HUDEP-2 (cell line): Measurements from ENCODE around the gene NBEAL1.
"Not testable (repeated sequence)": the region's sequence is repeated elsewhere in the genome, so short reads cannot be mapped to it uniquely, and the experiment has no call there.

Experiments
- DNase-seq, 76 experiments: peaks; one replicate each; lab custom pipeline; 2025; ENCODE audit not compliant: unreplicated experiment in 76 of 76; lab: John Stamatoyannopoulos, UW

Gene NBEAL1

DNA sequence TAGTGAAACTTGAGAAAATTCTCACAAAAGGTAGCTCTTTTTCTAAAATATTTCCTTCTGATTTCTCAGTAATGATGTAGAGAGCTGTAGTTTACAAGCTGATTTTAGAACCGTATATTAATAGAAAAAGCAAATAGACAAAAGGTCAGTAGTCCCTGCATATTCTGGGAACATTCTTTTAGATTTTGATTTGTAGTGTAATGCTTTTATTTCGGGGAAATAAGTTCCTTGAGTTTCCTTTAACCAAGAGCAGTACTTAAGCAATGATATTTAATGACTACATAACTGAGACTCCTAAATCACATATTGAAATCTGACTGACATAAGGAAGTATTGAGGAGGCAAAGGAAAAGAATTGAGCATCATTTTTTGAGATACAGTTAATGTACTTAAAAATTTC, 22.4 kb downstream of the NBEAL1 start:
- no peak for DNase-seq

DNA sequence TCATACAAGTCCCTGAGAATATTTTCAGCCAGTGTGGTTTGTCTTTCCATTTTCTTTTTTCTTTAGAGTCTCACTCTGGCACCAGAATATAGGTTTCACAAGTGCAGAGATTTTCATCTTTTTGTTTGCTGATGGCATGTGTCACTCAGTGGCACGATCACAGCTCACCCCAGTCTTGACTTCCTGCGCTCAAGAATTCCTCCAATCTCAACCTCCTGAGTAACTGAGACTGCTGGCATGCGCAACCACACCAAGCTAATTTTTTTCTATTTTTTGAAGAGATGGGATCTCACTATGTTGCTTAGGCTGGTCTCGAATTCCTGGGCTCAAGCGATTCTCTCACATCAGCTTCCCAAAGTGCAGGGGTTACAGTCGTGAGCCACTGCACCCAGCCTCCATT, 23.9 kb downstream of the NBEAL1 start:
- DNase-seq, result no peak

DNA sequence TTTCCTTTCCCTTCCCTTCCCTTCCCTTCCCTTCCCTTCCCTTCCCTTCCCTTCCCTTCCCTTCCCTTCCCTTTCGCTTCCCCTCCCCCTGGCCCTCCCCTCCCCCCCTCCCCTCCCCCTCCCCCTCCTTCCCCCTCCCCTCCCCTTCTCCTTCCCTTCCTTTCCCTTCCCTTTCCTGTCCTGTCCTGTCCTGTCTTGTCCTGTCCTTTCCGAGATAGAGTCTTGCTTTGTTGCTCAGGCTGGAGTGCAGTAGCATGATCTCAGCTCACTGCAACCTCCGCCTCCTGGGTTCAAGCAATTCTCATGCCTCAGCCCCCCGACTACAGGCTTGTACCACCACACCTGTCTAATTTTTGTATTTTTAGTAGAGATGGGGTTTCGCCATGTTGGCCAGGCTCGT, 24.5 kb downstream of the NBEAL1 start:
- DNase-seq, result not testable (repeated sequence)

DNA sequence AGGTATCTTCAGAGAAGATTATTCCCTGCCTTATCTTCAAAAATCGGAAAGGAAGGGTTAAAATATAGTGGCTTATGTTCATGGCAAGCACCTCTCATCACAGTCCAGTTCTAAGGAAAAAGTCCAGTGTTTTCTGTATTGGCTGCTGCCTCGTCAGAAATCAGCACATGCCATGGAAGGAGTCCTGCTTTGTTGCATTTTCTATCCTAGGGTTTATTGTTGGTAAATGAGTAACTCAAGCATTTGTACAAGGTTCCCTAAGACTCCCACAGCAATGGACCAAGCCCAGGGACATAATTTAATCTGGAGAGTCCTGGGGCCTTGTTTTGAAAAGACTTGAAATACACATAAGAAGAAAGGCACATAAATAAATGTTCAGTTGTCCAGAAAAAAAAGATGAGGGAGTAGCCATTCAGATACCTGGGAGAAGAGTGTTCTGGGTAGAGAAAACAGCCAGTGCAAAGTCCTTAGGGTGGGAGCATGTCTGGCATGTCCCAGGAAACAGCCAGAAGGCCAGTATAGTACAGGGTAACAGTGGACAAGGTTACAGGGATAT, 26.4 kb downstream of the NBEAL1 start:
- DNase-seq, result no peak

DNA sequence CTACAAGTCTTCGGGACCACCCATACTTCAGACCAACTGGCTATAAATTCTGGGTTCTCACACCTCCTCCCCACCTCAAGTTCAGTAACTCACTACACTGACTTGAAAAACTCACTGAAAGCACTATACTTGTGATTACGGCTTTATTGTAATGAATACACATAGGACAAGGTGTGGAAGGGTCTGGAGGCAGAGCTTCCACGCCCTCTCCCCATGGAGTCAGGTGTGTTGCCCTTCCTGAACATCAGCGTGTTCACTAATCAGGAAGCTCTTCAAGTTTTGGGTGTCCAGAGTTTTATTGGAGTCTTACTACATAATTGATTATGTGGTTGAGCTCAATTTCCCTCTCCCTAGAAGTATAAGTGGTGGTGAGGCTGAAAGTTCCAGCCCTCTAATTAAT, 27.5 kb downstream of the NBEAL1 start:
- no peak for DNase-seq

DNA sequence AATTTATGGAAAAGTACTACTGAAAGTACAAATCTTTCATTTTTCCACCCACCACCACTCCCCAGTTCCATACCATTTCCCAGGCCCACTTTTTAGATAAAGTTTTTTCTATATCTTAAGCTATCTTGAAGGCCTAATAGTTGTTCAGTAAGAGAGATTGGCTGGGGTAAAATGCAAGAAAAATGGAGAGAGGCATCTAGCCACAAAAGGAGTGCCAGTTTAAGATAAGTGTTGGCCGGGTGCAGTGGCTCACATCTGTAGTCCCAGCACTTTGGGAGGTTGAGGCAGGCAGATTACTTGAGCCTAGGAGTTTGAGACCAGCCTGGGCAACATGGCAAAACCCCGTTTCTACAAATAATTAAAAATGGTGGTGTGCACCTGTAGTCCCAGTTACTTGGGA, 28.6 kb downstream of the NBEAL1 start:
- peak in 2 of 76 experiments; percentile 2 to 6 for DNase-seq

DNA sequence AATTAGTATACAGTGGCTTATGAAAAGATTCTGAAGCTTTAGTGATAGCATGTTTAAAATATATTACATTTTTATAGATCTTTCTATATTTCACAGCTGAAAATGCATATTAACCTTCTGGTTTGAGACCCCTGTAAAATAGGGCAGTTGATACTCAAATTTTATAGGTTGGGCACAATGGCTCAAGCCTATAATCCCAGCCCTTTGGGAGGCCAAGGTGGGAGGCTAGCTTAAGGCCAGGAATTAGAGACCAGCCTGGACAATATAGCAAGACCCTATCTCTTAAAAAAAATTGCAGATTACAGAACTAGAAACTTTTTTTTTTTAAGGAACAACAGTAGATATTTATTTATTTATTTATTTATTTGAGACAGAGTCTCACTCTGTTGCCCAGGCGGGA, 31.2 kb downstream of the NBEAL1 start:
- DNase-seq, result no peak

DNA sequence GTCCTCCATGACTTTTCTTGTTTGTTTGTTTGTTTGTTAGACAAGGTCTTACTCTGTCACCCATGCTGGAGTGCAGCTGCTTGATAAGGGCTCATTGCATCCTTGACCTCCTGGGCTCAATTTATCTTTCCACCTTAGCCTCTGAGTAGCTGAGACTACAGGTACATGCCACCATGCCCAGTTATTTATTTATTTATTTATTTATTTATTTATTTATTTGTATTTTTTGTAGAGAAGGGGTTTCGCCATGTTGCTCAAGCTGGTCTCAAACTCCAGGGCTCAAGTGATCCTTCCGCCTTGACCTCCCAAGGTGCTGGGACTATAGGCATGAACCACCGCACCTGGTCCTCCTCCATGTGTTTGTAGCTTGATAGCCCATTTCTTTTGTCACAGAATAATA, 37.9 kb downstream of the NBEAL1 start:
- no peak for DNase-seq

DNA sequence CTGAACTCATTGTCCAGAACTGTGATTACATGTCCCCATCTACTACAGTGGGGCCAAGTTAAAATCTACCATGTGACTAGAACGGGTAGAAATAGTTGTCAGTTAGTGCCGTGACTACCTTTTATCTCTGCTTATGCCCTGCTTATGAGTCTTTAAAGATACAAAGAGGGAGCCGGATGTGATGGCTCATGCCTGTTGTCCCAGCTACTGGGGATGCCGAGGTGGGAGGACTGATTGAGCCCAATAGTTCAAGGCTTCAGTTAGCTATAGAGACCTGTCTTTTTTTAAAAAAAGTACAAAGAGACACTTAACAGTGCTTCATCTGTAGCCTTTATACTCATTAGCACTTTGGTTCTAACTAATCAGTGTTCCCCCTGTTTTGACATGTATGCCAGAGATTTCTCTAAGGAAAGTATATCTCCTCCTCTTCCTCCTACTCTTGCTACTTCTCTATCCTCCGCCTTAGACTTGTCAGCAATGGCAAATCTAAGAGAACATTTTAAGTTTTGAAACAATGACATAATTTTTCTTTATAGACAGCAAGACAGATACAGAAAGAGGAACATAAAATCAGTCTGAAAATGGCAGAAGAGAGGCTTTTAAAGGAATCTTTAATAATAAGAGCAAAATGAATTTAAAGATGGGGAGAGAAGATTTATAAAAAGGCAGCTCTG, 45.0 kb downstream of the NBEAL1 start:
- DNase-seq, result no peak

DNA sequence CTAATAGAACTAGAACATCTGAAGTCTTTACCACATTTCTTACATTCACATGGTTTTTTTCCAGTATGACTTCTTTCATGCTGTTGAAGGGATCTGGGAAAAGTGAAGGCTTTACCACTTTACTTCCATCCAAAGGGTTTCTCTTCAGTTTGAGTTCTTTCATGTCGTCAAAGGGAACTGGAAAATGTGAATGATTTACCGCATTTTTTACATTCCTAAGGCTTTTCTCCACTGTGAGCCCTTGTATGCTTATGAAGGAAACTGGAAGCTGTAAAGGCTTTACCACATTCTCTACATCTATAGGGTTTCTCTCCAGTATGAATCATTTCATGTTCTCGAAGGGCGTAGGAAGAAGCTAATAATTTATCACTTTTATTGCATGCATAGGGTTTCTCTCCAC, 46.7 kb downstream of the NBEAL1 start:
- DNase-seq, result no peak

DNA sequence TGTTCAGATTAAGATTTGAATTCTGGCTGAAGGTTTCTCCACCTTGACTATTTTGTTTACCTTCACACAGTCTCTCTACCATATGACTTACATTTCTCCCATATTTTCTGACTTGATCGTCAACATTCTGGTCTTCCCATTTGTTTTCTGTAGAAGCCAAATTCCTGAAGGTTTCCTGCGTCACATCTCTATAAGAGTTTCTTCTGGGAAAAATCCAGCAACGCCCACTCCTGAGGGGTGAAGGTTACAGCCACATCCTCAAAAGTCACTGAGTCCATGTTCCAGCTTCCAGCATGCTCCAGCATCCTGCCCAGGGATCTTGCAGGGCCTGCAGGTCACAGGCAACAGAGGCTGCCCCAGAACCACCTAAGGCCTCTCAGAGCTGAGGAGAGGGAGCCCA, 47.5 kb downstream of the NBEAL1 start:
- no peak for DNase-seq

DNA sequence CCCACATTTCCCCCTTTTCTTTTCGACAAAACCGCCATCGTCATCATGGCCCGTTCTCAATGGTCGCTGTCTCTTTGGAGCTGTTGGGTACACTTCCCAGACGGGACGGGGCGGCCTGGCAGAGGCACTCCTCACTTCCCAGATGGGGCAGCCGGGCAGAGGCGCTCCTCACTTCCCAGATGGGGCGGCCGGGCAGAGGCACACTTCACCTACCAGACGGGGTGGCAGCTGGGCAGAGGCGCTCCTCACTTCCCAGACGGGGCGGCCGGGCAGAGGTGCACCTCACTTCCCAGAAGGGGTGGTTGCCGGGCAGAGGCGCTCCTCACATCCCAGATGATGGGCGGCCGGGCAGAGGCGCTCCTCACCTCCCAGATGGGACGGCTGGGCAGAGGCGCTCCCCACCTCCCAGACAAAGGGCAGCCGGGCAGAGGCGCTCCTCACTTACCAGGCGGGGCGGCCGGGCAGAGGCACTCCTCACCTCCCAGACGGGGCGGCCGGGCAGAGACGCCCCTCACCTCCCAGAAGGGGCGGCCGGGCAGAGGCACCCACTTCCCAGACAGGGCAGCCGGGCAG, 51.9 kb downstream of the NBEAL1 start:
- not testable (repeated sequence) for DNase-seq

DNA sequence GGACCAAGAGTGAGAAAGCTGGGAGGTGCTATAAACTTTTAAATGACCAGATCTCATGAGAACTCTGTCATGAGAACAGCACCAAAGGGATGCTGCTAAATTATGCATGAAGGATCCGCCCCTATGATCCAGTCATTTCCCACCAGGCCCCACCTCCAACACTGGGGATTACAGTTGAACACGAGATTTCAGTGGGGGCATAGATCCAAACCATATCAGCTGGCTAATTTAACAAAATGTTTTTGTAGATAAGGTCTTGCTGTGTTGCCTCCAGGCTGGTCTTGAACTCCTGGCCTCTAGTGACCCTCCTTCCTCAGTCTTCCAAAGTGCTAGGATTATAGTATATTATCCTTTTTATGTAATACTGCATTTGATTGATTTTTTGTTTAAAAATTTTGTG, 56.0 kb downstream of the NBEAL1 start:
- peak in 67 of 76 experiments; percentile 2 to 82 (median 46) for DNase-seq

DNA sequence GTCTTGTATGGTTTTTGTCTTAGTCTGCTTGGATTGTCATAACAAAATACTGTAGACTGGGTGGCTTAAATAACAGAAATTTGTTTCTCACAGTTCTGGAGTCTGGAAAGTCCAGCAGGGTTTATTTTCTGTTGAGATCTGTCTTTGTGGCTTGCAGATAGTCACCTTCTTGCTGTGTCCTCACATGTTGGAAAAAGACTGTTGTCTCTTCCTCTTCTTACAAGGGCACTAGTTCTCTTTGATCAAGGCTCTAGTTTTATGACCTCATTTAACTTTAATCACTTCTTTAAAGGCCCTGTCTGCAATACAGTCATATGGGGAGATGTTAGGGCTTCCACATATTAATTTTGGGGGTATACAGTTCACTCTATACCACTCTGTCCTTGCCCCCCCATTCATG, 56.5 kb downstream of the NBEAL1 start:
- peak in 7 of 76 experiments; percentile 3 to 37 (median 6) for DNase-seq

DNA sequence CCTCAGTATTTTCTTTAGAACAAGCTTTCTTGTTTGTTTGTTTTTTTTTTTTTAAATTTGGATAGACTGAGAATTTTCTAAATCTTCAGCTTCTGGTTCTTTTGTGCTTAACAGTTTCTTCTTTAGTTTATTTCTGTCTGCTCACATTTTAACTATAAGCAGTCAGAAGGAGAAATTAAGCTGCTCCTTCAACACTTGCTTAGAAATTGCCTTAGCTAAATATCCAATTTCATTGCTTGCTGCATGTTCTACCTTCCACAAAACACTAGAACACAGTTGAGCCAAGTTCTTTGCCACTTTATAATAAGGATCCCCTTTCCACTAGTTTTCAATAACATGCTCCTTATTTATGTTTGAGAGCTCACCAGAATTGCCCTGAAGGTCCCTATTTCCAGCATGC, 57.7 kb downstream of the NBEAL1 start:
- DNase-seq, result no peak

DNA sequence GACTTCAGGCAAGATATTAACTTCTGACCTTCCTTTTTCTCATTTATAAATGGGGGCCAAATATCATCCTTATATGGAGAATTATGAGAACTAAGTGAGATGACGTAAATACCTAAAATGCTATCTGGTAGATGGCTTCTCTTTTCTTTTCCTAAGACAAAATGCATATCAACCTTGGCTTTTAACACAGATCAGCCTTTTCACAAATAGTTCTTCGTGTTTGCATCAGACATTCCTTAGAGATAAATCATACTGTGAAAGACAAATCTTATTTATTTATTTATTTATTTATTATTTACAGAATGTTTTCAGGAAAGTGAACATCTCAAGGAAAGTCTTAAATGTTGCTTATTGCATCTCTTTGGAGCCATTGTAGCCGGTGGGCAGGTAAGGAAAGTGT, 62.8 kb downstream of the NBEAL1 start:
- DNase-seq, result no peak

DNA sequence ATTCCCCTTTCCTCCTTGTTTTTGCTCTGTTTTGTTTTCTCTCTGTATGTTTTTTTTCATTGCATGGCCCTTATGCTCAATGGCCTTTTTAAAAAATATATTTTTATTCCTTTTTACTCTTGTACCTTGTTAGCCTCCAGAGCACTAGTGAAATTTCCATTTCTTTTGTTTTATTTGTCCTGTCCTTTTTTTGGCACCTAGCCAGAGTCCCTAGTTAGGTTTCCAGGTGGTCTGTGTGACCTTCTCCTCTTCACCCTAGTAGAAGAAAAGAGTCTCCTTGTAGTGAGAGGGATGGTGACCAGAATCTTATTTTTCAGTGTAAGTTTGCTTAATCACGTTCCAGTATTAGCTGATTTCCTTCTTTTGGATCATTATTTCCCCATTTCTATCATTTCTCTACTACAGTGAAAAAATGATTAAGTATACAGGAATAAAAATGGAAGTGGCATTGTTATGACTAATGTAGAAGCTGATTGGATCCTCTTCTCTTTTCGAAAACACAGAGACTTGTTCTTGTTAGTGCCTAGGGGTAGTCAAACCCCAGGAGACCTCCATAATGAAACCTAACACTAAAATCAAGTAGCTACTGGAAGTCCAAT, 65.9 kb downstream of the NBEAL1 start:
- no peak for DNase-seq

DNA sequence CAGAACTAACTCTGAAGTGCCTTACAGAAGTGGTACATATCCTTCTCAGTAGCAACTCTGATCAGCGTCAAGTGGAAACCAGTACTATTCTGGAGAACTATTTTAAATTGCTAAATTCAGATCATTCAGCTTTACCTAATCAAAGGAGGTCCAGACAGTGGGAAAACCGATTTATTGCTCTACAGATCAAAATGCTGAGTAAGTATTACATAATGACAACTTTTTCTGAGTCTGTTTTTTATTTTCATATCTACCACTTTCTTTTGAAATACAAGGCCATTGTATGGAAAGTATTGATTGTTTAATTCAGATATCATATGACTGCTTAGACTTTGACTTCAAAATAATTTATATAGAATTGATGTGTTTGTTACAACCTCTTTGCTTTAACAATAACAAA, 68.7 kb downstream of the NBEAL1 start:
- DNase-seq, result no peak

DNA sequence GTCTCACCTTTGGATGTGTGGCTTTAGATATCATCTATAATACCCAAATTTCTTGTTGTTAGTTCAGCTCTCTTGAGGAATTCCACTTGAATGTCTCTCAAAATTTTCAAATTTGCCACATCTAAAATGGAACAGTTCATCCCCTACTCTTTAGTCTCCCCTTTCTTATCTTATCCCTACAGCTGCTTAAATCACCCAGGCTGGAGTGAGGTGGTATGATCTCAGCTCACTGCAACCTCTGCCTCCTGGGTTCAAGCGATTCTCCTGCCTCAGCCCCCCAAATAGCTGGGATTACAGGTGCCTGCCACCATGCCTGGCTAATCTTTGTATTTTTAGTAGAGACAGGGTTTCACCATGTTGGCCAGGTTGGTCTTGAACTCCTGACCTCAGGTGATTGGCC, 71.7 kb downstream of the NBEAL1 start:
- DNase-seq, result peak in 7 of 76 experiments; percentile 3 to 22 (median 10)

DNA sequence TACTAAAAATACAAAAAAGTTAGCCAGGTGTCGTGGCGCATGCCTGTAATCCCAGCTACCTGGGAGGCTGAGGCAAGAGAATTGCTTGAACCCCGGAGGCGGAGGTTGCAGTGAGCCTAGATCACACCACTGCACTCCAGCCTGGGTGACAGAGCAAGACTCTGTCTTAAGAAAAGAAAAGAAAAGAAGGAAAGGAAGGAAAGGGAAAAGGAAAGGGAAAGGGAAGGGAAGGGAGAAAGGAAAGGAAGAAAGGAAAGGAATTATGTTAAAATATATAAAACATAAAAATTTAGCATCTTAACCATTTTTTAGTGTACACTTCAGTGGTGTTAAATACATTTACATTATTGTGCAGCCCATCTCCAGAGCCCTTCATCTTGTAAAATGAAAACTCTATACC, 76.0 kb downstream of the NBEAL1 start:
- DNase-seq, result not testable (repeated sequence)

DNA sequence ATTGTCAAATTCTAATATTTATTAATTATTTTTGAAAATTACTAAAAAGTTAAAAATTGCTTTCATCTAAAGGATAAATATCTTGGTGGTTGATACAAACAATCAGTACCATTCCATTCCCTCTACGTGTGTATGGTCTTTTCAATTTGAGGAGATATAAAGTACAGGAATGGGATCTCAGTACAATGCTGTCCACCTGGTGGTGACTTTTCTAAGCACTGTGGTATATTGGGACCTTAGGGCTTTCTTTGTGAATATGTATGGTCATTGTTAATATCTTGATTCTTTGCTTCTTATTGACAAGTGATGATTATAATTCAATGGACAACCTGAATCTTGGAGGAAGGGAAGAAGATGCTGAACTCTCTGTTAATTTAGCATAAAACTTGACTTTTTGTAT, 83.1 kb downstream of the NBEAL1 start:
- DNase-seq, result peak in 3 of 76 experiments; percentile 6 to 12 (median 12)

DNA sequence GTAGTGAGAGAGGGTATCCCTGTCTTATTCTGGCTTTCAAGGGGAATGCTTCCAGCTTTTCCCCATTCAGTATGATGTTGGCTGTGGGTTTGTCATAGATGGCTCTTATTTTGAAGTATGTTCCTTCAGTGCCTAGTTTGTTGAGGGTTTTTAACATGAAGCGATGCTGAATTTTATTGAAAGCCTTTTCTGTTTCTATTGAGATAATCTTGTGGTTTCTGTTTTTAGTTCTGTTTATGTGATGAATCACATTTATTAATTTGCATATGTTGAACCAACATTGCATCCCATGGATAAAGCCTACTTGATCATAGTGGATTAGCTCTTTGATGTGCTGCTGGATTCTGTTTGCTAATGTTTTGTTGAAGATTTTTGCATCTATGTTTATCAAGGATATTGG, 87.7 kb downstream of the NBEAL1 start:
- DNase-seq, result peak in 1 of 76 experiments; percentile 5
